Skeletal muscle satellite cell (primary cell): Measurements from ENCODE around the gene FRAT2.
A peak's percentile ranks its signal among the peaks of the same experiment; 100 is the strongest.

Experiments
- H3K27me3 ChIP-seq: 2 replicates; pipeline ENCODE4 v1.7.0; 2013; ENCODE audit warnings: low read length; ENCODE audit not compliant: control insufficient read depth, insufficient read depth
- H3K36me3 ChIP-seq: 2 replicates; pipeline ENCODE4 v1.7.0; 2013; ENCODE audit warnings: mild to moderate bottlenecking, control low read depth, low read length; ENCODE audit not compliant: insufficient read depth
- H3K4me1 ChIP-seq: 2 replicates; pipeline ENCODE4 v1.7.0; 2013; ENCODE audit warnings: low read length; ENCODE audit not compliant: control insufficient read depth, insufficient read depth
- H3K4me2 ChIP-seq: 2 replicates; pipeline ENCODE4 v1.7.0; 2013; ENCODE audit warnings: mild to moderate bottlenecking, low read length
- H3K4me3 ChIP-seq: 2 replicates; pipeline ENCODE4 v1.7.0; 2013; ENCODE audit warnings: low read length
- H3K9ac ChIP-seq: 2 replicates; pipeline ENCODE4 v1.7.0; 2013; ENCODE audit warnings: mild to moderate bottlenecking, low read depth, low read length, moderate library complexity
- H3K9me3 ChIP-seq: replicated peaks from 2 replicates; pipeline ENCODE4 v1.7.0; 2013; ENCODE audit warnings: mild to moderate bottlenecking, control low read depth, low read length

Gene FRAT2

GRCh38 chr10:97333601-97334369 is 744 bp downstream of the FRAT2 start:
- Histone ChIP-seq H3K36me3 (no peaks in the 10 kb centered on the region), H3K4me2 (peak overlapping the region; percentile 93), H3K9me3 (no peaks in the 10 kb centered on the region), H3K27me3 (peaks cover 20% of the 10 kb centered on the region), H3K9ac (peak overlapping the region; percentile 100), H3K4me3 (peak overlapping the region; percentile 99), H3K4me1 (peaks cover 21% of the 10 kb centered on the region)

DNA sequence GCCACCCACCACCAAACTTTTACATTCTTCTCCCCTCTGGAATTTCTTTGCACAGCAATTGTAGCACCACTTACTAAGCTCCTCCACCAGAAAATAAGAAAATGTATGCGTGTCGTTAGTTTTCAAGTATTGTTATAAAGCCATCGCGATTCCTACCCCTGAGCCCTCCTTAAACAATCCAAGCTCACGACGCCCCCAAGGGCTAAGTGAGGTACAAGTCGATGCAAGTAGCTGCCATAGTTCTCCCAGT is 1.3 kb downstream of the FRAT2 start:
- Histone ChIP-seq H3K4me2 (peak overlapping the region; percentile 93), H3K4me3 (peak overlapping the region; percentile 99), H3K9ac (peak overlapping the region; percentile 100), H3K36me3 (no peaks in the 10 kb centered on the region), H3K4me1 (peaks cover 21% of the 10 kb centered on the region), H3K27me3 (peaks cover 18% of the 10 kb centered on the region), H3K9me3 (no peaks in the 10 kb centered on the region)

- H3K4me2 ChIP-seq, result peak overlapping the region; percentile 93
- peak overlapping the region; percentile 100 for H3K9ac ChIP-seq
- peak overlapping the region; percentile 99 for H3K4me3 ChIP-seq
- H3K9me3 ChIP-seq, result no peaks in the 10 kb centered on the region
- H3K27me3 ChIP-seq, result peaks cover 13% of the 10 kb centered on the region
- H3K36me3 ChIP-seq, result no peaks in the 10 kb centered on the region
- peaks cover 21% of the 10 kb centered on the region for H3K4me1 ChIP-seq
These were observed 1.8 kb downstream of the FRAT2 start for GRCh38 chr10:97332591-97333350.

GRCh38 chr10:97331153-97331703 is 3.3 kb downstream of the FRAT2 start:
- Histone ChIP-seq H3K4me3 (no peak overlapping the region), H3K36me3 (no peaks in the 10 kb centered on the region), H3K9ac (no peak overlapping the region)

GRCh38 chr10:97329766-97330165 is 4.8 kb downstream of the FRAT2 start:
- H3K9ac ChIP-seq, result no peak overlapping the region
- H3K4me1 ChIP-seq, result peaks cover 21% of the 10 kb centered on the region
- no peaks in the 10 kb centered on the region for H3K27me3 ChIP-seq
- H3K4me3 ChIP-seq, result no peak overlapping the region
- no peak overlapping the region for H3K4me2 ChIP-seq
- no peaks in the 10 kb centered on the region for H3K9me3 ChIP-seq
- no peaks in the 10 kb centered on the region for H3K36me3 ChIP-seq

More at GRCh38 chr10:97331153-97331703, 3.3 kb downstream of the FRAT2 start:
- Histone ChIP-seq H3K4me2 (peak overlapping the region; percentile 93), H3K4me1 (peaks cover 21% of the 10 kb centered on the region), H3K9me3 (no peaks in the 10 kb centered on the region), H3K27me3 (no peaks in the 10 kb centered on the region)

DNA sequence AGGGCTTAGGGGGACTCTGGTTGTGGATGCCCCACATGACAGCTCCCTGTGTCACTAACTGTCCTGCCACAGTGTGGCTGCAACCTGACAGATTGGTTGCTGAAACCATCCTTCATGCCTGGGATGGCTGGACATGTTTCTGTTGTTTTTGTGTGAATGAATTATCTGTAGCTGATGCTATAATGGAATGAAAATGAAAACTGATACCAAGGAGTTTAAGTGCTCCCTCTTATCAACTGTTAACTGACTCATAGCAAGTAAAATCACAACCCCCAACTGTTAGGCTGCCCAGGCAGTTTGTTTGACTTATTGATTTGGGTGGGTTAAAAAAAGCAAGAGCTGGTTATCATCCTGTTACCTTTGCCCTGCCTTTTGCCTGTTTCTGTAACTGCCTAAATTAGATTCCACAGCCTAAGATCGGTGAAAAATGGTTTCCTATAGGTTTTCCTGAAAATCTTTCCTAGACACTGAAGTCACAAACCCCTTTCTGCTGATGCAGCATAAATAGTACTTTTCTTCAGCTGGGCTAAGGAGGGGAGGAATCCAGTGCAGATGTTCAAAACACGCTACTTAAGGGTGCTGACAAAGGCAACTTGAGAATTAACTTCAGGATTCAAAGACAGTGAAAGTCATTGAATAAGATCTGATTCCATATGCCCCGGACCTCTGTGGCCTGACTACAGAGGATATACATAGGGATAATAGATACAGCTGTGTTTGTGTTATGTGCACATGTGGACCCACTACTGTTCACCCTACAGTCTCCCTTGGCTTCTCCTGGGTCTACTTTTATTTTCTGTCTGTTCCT is 5.7 kb downstream of the FRAT2 start:
- H3K9ac ChIP-seq, result no peak overlapping the region
- no peaks in the 10 kb centered on the region for H3K9me3 ChIP-seq
- H3K36me3 ChIP-seq, result no peaks in the 10 kb centered on the region
- no peak overlapping the region for H3K4me2 ChIP-seq
- no peaks in the 10 kb centered on the region for H3K27me3 ChIP-seq
- peaks cover 21% of the 10 kb centered on the region for H3K4me1 ChIP-seq
- no peak overlapping the region for H3K4me3 ChIP-seq

- H3K4me2 ChIP-seq, result no peak overlapping the region
- H3K9me3 ChIP-seq, result no peaks in the 10 kb centered on the region
- peaks cover 13% of the 10 kb centered on the region for H3K4me1 ChIP-seq
- H3K27me3 ChIP-seq, result no peaks in the 10 kb centered on the region
- no peak overlapping the region for H3K9ac ChIP-seq
- no peaks in the 10 kb centered on the region for H3K36me3 ChIP-seq
- no peak overlapping the region for H3K4me3 ChIP-seq
These were observed 6.9 kb downstream of the FRAT2 start for GRCh38 chr10:97327348-97328294.

DNA sequence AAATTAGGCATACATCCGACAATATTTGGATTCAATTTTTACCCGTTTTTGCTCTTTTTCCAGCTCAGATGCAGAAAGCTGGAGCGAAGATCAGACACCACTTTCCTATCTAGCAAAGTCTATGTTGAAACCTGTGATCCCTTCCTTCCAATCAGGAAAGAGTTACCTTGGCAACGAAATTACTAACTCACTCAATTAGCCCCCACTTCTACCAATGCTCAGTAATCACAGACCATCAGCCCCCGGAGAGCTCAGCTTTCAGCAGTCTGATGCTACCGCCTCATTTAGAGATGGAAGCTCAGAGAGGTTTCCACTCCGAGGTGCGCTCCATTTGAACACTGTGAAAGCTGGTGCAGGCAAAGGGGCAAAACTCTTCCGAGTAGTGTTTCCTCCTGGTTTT is 8.8 kb downstream of the FRAT2 start:
- H3K9ac ChIP-seq, result no peak overlapping the region
- no peaks in the 10 kb centered on the region for H3K27me3 ChIP-seq
- H3K36me3 ChIP-seq, result no peaks in the 10 kb centered on the region
- no peak overlapping the region for H3K4me2 ChIP-seq
- H3K4me1 ChIP-seq, result peaks cover 7% of the 10 kb centered on the region
- H3K9me3 ChIP-seq, result no peaks in the 10 kb centered on the region
- no peak overlapping the region for H3K4me3 ChIP-seq

- no peak overlapping the region for H3K4me2 ChIP-seq
- no peak overlapping the region for H3K9ac ChIP-seq
- peaks cover 17% of the 10 kb centered on the region for H3K4me1 ChIP-seq
- H3K4me3 ChIP-seq, result no peak overlapping the region
- H3K9me3 ChIP-seq, result no peaks in the 10 kb centered on the region
- no peaks in the 10 kb centered on the region for H3K36me3 ChIP-seq
- H3K27me3 ChIP-seq, result peaks cover 3% of the 10 kb centered on the region
These were observed 11.0 kb downstream of the FRAT2 start for GRCh38 chr10:97323501-97323900.

DNA sequence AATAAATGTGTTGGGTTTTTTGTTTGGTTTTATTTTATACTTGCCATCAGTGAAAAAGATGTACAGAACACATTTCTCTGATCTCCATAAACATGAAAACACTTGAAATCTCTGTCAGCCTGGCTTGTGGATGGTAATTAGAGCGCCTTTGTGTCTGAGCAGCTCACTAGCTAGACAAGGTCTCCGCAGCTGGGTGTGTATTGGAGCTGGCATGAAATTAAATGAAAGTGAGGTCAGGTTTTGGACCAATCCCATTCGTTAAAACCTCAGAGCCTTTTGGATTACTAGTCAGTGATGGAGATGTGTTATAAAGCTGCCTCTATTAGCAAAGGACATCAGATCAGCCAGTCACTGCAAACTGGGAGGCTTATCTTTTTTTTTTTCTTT is 12.7 kb downstream of the FRAT2 start:
- H3K9ac ChIP-seq, result no peak overlapping the region
- H3K9me3 ChIP-seq, result no peaks in the 10 kb centered on the region
- H3K27me3 ChIP-seq, result peaks cover 3% of the 10 kb centered on the region
- peaks cover 17% of the 10 kb centered on the region for H3K4me1 ChIP-seq
- H3K4me3 ChIP-seq, result no peak overlapping the region
- H3K4me2 ChIP-seq, result no peak overlapping the region
- no peaks in the 10 kb centered on the region for H3K36me3 ChIP-seq
